Activated CD4-positive, CD25-positive, alpha-beta regulatory T cell treated with anti-CD3 and anti-CD28 coated beads, Interleukin-2, amount 50 U/mL, for 16 hours (primary cell): ENCODE measurements around the gene CFAP107.
"Not testable (repeated sequence)": the region's sequence is repeated elsewhere in the genome, so short reads cannot be mapped to it uniquely, and the experiment has no call there.

Source experiments
- DNase-seq: peaks from one replicate; pipeline ENCODE4 v3.0.0-alpha.2; 2020; ENCODE audit warnings: low read depth, low spot score

The CFAP107 gene

DNA sequence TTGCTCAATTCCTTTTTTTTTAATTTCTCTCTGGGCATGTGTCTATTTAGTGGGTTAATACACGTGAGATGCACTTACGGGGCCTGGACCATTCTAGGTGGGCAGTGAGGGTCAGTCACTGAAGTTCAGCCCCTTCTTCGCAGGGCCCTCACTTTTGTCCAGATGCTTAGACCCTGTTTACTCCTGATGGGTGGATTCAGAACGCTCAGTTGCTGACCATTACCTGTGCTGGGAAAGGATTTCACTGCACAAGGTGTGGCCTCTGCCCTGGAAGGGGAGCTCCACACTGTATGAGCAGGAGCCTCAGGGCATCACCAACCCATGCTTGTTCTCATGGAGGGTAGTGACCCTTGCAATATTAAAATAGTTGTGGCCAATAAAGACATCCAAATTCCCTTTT is 32.1 kb downstream of the CFAP107 start:
- DNase-seq, result no peak

DNA sequence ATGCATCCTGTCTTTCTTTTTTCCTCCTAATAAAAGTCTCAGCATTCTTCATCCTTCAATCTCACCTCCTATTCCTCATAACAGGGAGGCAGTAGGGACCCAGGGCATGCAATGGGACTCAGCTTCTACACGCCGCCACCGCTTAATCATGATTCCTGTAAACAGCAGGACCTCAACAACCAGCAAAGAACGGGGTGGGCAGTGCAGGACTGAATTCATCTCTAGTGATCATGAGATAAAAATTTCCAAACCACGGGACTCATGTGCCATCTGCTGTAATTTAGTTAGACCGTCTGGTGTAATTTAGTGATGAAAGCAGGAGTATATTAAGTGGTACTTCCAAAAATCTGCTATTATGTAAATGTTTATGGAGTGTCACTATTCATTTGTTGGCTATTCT is 32.9 kb downstream of the CFAP107 start:
- DNase-seq, result no peak

DNA sequence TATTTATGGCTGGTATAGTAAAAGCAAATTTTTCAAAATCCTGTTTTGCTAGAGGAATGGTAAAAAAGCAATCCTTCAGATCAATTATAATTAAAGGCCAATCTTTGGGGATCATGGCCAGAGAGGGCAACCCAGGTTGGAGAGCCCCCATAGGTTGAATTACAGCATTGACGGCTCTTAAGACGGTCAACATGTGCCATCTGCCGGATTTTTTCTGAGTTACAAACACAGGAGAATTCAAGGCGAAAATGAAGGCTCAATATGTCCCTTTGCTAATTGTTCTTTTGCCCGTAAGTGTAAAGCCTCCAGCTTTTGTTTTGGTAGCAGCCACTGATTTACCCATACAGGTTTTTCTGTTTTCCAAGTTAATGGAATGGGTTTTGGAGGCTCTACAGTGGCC is 35.5 kb downstream of the CFAP107 start:
- not testable (repeated sequence) for DNase-seq

DNA sequence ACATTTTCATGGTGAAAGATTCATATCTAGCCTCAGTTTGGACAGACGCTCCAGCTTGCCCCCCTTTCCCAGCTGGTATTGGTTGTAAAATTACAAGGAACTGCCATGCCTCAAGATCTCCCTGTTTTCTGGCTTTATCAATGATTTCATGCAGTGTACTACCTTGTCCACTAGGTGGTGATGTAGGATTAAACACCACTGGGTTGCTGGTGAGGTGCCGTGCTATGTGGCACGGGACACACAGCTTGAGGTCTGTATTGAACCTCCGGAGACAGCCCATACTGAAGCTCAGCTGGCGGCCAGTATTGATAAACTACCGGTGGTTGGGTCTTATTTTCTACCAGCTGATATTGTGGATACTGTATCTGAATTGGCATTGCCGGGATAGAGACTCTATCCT is 37.8 kb downstream of the CFAP107 start:
- DNase-seq, result not testable (repeated sequence)

DNA sequence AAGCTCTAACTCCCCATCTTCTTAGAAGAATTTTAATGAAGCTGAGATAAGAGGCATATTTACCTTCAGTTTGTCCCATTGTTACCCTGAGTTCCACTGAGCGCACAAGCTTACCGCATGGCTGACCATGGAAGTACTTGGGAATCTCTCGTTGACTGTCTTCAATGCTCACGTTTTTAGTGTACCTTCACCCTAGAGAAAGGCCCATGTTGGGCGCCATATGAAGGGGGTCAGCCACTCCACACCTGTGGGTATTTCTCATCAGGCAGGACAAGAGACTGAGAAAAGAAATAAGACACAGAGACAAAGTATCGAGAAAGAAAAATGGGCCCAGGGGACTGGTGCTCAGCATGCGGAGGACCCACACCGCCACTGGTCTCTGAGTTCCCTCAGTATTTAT is 38.7 kb downstream of the CFAP107 start:
- not testable (repeated sequence) for DNase-seq

DNA sequence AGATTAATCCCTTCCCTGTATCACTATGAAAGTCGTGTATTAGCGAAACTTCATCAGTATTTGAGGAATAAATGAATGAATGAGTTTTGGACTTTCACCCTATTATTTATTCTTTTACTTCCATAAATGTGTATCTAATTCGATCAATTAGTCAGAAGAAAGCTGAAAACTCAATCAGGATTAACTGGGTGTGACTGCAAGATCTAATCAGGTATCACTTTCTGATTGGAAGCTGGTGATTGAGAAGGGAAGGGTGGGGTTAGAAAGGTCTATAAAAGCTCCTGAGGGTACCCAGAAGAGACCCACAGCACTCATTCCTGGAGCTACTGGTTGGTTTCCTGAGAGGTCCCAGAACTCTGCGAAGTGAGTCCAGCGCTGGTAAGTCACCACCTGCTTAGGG is 45.1 kb downstream of the CFAP107 start, which contains the start of gene PRAMEF1:
Gene PRAMEF1 (plus strand): TSS at position 301 of the 400 bp plus-strand sequence. CDS start 1,831 bp downstream, outside the sequence.
- not testable (repeated sequence) for DNase-seq

DNA sequence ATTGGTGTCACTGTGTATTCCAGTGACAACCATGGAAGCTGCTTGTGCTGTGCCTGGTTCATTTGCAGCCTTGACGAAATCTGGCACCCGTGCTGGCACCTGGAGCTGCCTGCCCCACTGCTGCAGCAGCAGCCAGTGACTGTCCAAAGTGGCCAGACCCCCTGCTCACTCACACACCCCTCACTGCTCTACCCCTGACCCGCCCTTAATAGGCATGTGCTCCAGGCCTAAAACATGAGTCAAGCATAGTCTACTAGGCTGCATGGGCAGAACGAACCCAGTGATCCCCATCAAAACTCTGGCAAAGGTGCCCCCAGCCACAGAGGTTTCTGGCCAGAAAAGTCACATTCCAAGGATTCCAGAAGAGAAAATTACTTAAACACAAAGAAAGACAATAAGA is 52.9 kb downstream of the CFAP107 start:
- DNase-seq, result no peak

DNA sequence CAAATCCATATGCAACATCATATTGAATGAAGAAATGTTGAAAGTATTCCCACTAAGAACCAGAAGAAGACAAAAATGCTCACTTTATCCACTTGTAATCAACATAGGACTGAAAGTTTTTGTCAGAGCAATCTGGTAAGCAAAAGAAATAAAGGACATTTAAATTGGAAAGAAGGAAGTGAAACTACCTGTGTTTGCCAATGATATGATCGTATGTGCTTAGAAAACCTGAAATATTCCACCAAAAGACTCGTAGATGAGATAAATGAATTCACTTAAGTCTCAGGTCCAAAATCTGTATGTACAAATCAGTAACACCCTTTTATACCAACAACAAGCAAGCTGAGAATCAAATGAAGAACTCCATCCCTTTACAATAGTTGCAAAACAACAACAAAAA is 53.7 kb downstream of the CFAP107 start:
- no peak for DNase-seq

DNA sequence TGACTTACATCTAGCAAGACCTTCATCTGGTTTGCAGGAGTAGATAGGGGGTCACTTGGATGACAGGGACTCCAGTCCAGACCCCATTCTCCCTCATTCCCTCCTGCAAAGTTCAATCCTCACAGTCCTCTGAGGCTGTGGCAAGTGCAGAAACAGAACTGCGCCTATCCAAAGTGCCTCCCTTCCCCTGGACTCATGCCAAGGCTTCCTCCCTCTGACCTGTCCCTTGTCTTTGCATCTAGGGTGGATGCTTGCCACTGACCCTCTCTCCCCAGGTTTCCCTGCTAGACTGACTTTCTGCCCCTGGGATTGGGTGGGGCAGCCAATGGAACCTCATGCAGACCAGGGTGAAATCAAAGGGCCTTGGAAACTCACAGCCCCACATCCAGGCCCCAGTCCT is 63.9 kb downstream of the CFAP107 start:
- no peak for DNase-seq

DNA sequence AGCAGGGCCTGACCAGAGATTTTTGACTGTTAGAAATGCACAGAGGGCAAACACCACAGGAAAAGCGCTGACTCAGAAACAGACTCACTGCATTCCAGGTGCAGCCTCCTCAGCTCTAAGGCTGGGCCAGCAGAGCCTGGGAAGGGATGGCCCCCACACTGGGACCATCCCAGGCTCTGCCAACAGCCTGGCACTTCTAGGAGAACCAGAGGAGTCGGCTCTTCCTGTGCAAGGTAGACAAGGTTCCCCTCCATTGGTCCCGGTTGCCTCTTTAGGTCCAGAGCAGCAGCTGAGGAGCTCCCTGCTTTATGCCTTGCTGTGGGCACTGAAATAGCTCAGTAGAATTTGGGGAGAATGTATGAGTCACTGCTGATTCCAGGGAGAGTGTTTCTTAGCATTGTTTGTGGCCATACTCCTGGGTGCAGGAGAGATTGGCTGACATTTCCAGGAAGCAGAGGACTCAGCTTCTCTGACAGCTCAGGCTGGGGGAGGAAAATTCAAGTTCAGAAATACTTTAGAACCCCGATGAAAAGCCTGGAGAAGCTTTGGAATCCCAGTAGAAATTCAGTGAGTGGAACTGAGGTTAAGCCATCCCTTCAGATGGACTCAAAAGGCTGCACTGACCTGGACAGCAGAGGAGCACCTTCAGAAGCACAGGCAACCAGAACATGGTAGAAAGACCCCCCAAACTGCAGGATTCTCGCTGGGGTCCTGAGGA is 64.8 kb downstream of the CFAP107 start:
- DNase-seq, result no peak

DNA sequence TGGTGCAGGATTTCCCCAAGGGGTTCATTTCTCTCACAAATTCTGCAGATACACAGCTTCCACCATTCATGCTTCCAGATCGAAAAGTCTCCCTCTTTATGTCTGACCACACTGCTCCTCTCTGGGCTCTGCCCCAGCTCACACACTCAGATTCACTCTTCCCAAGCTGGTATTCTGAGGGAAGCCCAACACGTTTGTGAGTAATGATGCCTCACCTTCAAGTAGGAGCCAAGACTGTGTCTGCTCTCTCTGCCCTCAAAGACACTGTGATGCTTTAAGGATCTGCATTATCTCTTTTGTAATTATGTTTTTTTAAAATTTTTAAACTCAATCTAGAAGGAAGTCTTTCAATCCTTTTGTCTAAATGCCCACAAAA is 65.4 kb downstream of the CFAP107 start:
- DNase-seq, result no peak
